HepG2 (cell line): Measurements from ENCODE around the gene NRSN2. TPM values are rescaled to one million over a fixed set of nuclear protein-coding genes. Genes with fewer than 3 reads are reported as not detected.

Experiments used
- AGO2 ChIP-seq: fragments of 200-400 bp; formaldehyde crosslinking; optimal IDR thresholded peaks from 2 replicates; pipeline ENCODE3; 2017; ENCODE audit warnings: mild to moderate bottlenecking, low read depth, low read length, moderate library complexity
- AHR ChIP-seq: IDR thresholded peaks from 2 replicates; pipeline ENCODE4 v1.6.1; 2018; ENCODE audit warnings: missing genetic modification reagents, missing compliant biosample characterization
- ARNTL ChIP-seq: sonication (generic); formaldehyde crosslinking; IDR thresholded peaks from 2 replicates; pipeline ENCODE4 v1.4.0; 2020; ENCODE audit warnings: mild to moderate bottlenecking, missing genetic modification reagents
- BRD4 ChIP-seq: sonication (generic); formaldehyde crosslinking; IDR thresholded peaks from 2 replicates; pipeline ENCODE4 v1.4.0; 2020; ENCODE audit warnings: missing genetic modification reagents
- DRAP1 ChIP-seq: IDR thresholded peaks from 2 replicates; pipeline ENCODE4 v1.6.1; 2016; ENCODE audit warnings: missing genetic modification reagents, missing compliant biosample characterization
- ESRRA ChIP-seq: sonication (generic); formaldehyde crosslinking; IDR thresholded peaks from 2 replicates; pipeline ENCODE4 v1.5.1; 2020; ENCODE audit warnings: mild to moderate bottlenecking, low read depth, missing genetic modification reagents
- GLI4 ChIP-seq: sonication (generic); formaldehyde crosslinking; IDR thresholded peaks from 2 replicates; pipeline ENCODE4 v1.5.1; 2020; ENCODE audit warnings: missing genetic modification reagents, mild to moderate bottlenecking, moderate library complexity, borderline replicate concordance
- HDAC6 ChIP-seq: fragments of 200-600 bp; sonication (generic); IDR thresholded peaks from 2 replicates; pipeline ENCODE4 v1.7.0; 2017; ENCODE audit warnings: mild to moderate bottlenecking, antibody characterized with exemption, low read length, low read depth
- HNRNPH1 ChIP-seq: fragments of 200-400 bp; formaldehyde crosslinking; optimal IDR thresholded peaks from 2 replicates; pipeline ENCODE3; 2017; ENCODE audit warnings: mild to moderate bottlenecking, low read depth, low read length
- ISL2 ChIP-seq: sonication (generic); formaldehyde crosslinking; IDR thresholded peaks from 2 replicates; pipeline ENCODE4 v1.5.0; 2020; ENCODE audit warnings: missing genetic modification reagents
- JDP2 ChIP-seq: sonication (generic); formaldehyde crosslinking; IDR thresholded peaks from 2 replicates; pipeline ENCODE4 v1.8.1; 2022; ENCODE audit warnings: missing genetic modification reagents, borderline replicate concordance
- KAT7 ChIP-seq: IDR thresholded peaks from 2 replicates; pipeline ENCODE4 v1.6.1; 2018; ENCODE audit warnings: borderline replicate concordance, missing compliant biosample characterization
- KLF15 ChIP-seq: sonication (generic); formaldehyde crosslinking; IDR thresholded peaks from 2 replicates; pipeline ENCODE4 v1.8.1; 2023; ENCODE audit warnings: borderline replicate concordance, mild to moderate bottlenecking, inconsistent platforms, missing genetic modification reagents, mixed read lengths
- KLF16 ChIP-seq, 2 experiments: sonication (generic) in 1 of 2; formaldehyde crosslinking in 1 of 2; IDR thresholded peaks; 2 replicates each; pipeline versions ENCODE4 v1.6.1 to v1.8.0; 2016 to 2023; ENCODE audit warnings: missing genetic modification reagents in 2 of 2, missing compliant biosample characterization in 1 of 2
- MBD4 ChIP-seq: IDR thresholded peaks from 2 replicates; pipeline ENCODE4 v1.6.1; 2012; ENCODE audit warnings: low read length, inconsistent platforms, borderline replicate concordance
- MZF1 ChIP-seq: sonication (generic); formaldehyde crosslinking; IDR thresholded peaks from 2 replicates; pipeline ENCODE4 v1.8.1; 2023; ENCODE audit warnings: mild to moderate bottlenecking, missing genetic modification reagents, borderline replicate concordance
- NCOR1 ChIP-seq: fragments of 200-600 bp; sonication (generic); IDR thresholded peaks from 2 replicates; pipeline ENCODE4 v1.7.0; 2017; ENCODE audit warnings: antibody characterized with exemption, low read length, borderline replicate concordance
- PITX1 ChIP-seq: sonication (generic); formaldehyde crosslinking; IDR thresholded peaks from 2 replicates; pipeline ENCODE4 v1.5.1; 2020; ENCODE audit warnings: mild to moderate bottlenecking, missing genetic modification reagents
- RAD21 ChIP-seq: fragments of 450-650 bp; formaldehyde crosslinking; IDR thresholded peaks from 2 replicates; pipeline ENCODE4 v1.5.0; 2020; ENCODE audit warnings: mild to moderate bottlenecking
- SAP130 ChIP-seq: IDR thresholded peaks from 2 replicates; pipeline ENCODE4 v1.6.1; 2016; ENCODE audit warnings: low read depth
- SP1 ChIP-seq, 2 experiments: fragments of 450-650 bp in 1 of 2; sonication (generic) in 1 of 2; formaldehyde crosslinking in 1 of 2; IDR thresholded peaks; 2 replicates each; pipeline versions ENCODE4 v1.4.0 to v1.6.1; 2016 to 2020; ENCODE audit warnings: missing genetic modification reagents in 1 of 2
- TBX2 ChIP-seq: sonication (generic); formaldehyde crosslinking; IDR thresholded peaks from 2 replicates; pipeline ENCODE4 v1.5.0; 2020; ENCODE audit warnings: missing genetic modification reagents, mild to moderate bottlenecking, borderline replicate concordance
- ZNF234 ChIP-seq: sonication (generic); formaldehyde crosslinking; conservative IDR thresholded peaks from 2 replicates; pipeline ENCODE4 v1.5.1; 2020; ENCODE audit warnings: mild to moderate bottlenecking, missing genetic modification reagents
- ZNF256 ChIP-seq: sonication (generic); formaldehyde crosslinking; conservative IDR thresholded peaks from 2 replicates; pipeline ENCODE4 v1.4.0; 2020; ENCODE audit warnings: missing genetic modification reagents
- ZNF451 ChIP-seq: sonication (generic); formaldehyde crosslinking; IDR thresholded peaks from 2 replicates; pipeline ENCODE4 v1.5.0; 2020; ENCODE audit warnings: mild to moderate bottlenecking, missing genetic modification reagents
- ZNF484 ChIP-seq: sonication (generic); formaldehyde crosslinking; IDR thresholded peaks from 2 replicates; pipeline ENCODE4 v1.5.1; 2020; ENCODE audit warnings: mild to moderate bottlenecking, low read depth, missing genetic modification reagents, borderline replicate concordance
- ZNF546 ChIP-seq: sonication (generic); formaldehyde crosslinking; conservative IDR thresholded peaks from 2 replicates; pipeline ENCODE4 v1.8.1; 2023; ENCODE audit warnings: mild to moderate bottlenecking, missing genetic modification reagents
- ZNF589 ChIP-seq: sonication (generic); formaldehyde crosslinking; conservative IDR thresholded peaks from 2 replicates; pipeline ENCODE4 v1.8.0; 2022; ENCODE audit warnings: mild to moderate bottlenecking, moderate library complexity, missing genetic modification reagents
- ZNF660 ChIP-seq: sonication (generic); formaldehyde crosslinking; IDR thresholded peaks from 2 replicates; pipeline ENCODE4 v1.5.1; 2020; ENCODE audit warnings: mild to moderate bottlenecking, low read depth, missing genetic modification reagents, borderline replicate concordance
- ZNF674 ChIP-seq: sonication (generic); formaldehyde crosslinking; IDR thresholded peaks from 2 replicates; pipeline ENCODE4 v1.5.0; 2020; ENCODE audit warnings: low read depth, mild to moderate bottlenecking, missing genetic modification reagents
- ZNF761 ChIP-seq: sonication (generic); formaldehyde crosslinking; conservative IDR thresholded peaks from 2 replicates; pipeline ENCODE4 v1.4.0; 2020; ENCODE audit warnings: mild to moderate bottlenecking, missing genetic modification reagents
- ZZZ3 ChIP-seq: sonication (generic); formaldehyde crosslinking; IDR thresholded peaks from 2 replicates; pipeline ENCODE4 v1.4.0; 2020; ENCODE audit warnings: missing genetic modification reagents, mild to moderate bottlenecking, borderline replicate concordance
- polyA plus RNA-seq, 8 experiments: library from polyadenylated mRNA; depleted of rRNA in 3 of 8; stranded (reverse) in 7 of 8; unstranded in 1 of 8; fragments of >200 nt; fragmentation: Illumina TruSeq in 4 of 8; extraction: Trizol in 4 of 8; gene quantifications; 2 replicates each; pipeline versions ENCODE4 v1.2.1 to v1.2.3, GENCODE V29; 2011 to 2016; ENCODE audit warnings: low read depth in 4 of 8, missing spikeins in 1 of 8, mixed read lengths in 1 of 8; ENCODE audit not compliant: insufficient read depth in 1 of 8
- total RNA-seq, 5 experiments: library from RNA; depleted of rRNA; stranded (reverse); fragments of >200 nt; fragmentation: Illumina TruSeq; extraction: Trizol; gene quantifications; 2 replicates each; pipeline ENCODE4 v1.2.3, GENCODE V29; 2016; ENCODE audit warnings: low read depth in 1 of 5

NRSN2 gene
- total and polyA plus RNA-seq, 2 of the 13 experiments (the other 11 are each of a cell fraction or from before 2014, with no cell fraction given) = 32.3 to 49.4 TPM

- TF ChIP-seq HDAC6 (no peak), JDP2 (no peak), KLF16 (CRISPR knock-in tag; IDR thresholded peaks at IDR 0.05) (0 out of 4 replicates have a peak, but pooled peaks of 1 of the 2 experiments have one; percentile 55), DRAP1 (CRISPR knock-in tag) (no peak), ZNF546 (CRISPR knock-in tag) (no peak), KLF15 (CRISPR knock-in tag) (no peak), ZNF484 (CRISPR knock-in tag) (0 out of 2 replicates have a peak, but pooled peaks have one; percentile 39), NCOR1 (no peak), ZNF451 (CRISPR knock-in tag) (no peak), ARNTL (CRISPR knock-in tag) (0 out of 2 replicates have a peak, but pooled peaks have one; percentile 77), KAT7 (CRISPR knock-in tag) (no peak), BRD4 (no peak), TBX2 (CRISPR knock-in tag) (peak; percentile 58), ZNF234 (CRISPR knock-in tag) (no peak), AGO2 (peak; percentile 43), ZNF256 (CRISPR knock-in tag) (peak; percentile 41; the same call in 1 of the 2 replicates), GLI4 (CRISPR knock-in tag) (no peak), ZNF761 (0 out of 2 replicates have a peak, but pooled peaks have one; percentile 36), RAD21 (peak; percentile 92), MBD4 (no peak), ISL2 (CRISPR knock-in tag) (0 out of 2 replicates have a peak, but pooled peaks have one; percentile 36), ZNF674 (no peak), SAP130 (CRISPR knock-in tag) (peak; percentile 57), HNRNPH1 (peak; percentile 76), AHR (CRISPR knock-in tag) (no peak), SP1 (IDR thresholded peaks at IDR 0.05) (no peak), SP1 (CRISPR knock-in tag; IDR thresholded peaks at IDR 0.05) (0 out of 2 replicates have a peak, but pooled peaks have one; percentile 5), MZF1 (no peak), ZNF589 (no peak), ESRRA (CRISPR knock-in tag) (peak; percentile 43; the same call in 1 of the 2 replicates), ZZZ3 (CRISPR knock-in tag) (peak; percentile 29; the same call in 1 of the 2 replicates), PITX1 (peak; percentile 29; the same call in 1 of the 2 replicates), ZNF660 (CRISPR knock-in tag) (no peak)
Measured at GRCh38 chr20:330233-331149, 16.4 kb upstream of the NRSN2 start (continued).
